ENCODE data around the gene FGFR2. TPM values are rescaled to one million over a fixed set of nuclear protein-coding genes. Genes with fewer than 3 reads are reported as not detected.

FGFR2 gene
- polyA plus RNA-seq (ENCODE audit: insufficient read length in 10 of 10) = 10 to 100 TPM in 2 of 10 donors, 1 to 10 TPM in 3, under 1 TPM in 5; 0.42 to 38.4 (median 1.0) TPM
- long read RNA-seq, donor 1 = 0 reads
- long read RNA-seq, donor 2 = 0 reads
- long read RNA-seq, donor 3 = 0 reads
- long read RNA-seq, donor 4 = 0 reads
- long read RNA-seq, donor 5 = 0 reads
- long read RNA-seq, donor 6 = 0 reads
- long read RNA-seq, donor 7 = 0 reads
- long read RNA-seq, donor 8 = 0 reads
- long read RNA-seq, donor 9 = 0 reads

- DNase-seq = peak; percentile 74 to 93 (median 83)
Measured at GRCh38 chr10:121598263-121599249, at the start of gene FGFR2. Gene FGFR2 (minus strand): TSS chr10:121598444. CDS start chr10:121593817, 4,627 bp downstream.

- no peak for DNase-seq
Measured at GRCh38 chr10:121647401-121647800, 49.2 kb upstream of the FGFR2 start.

GRCh38 chr10:121645696-121646095 lies 47.5 kb upstream of the FGFR2 start:
- DNase-seq = no peak

- no peak for DNase-seq
Measured at GRCh38 chr10:121644501-121644900, 46.3 kb upstream of the FGFR2 start.

GRCh38 chr10:121640266-121640665 lies 42.0 kb upstream of the FGFR2 start:
- no peak for DNase-seq

- no peak for DNase-seq
Measured at GRCh38 chr10:121639416-121639815, 41.2 kb upstream of the FGFR2 start.

GRCh38 chr10:121637437-121637836 lies 39.2 kb upstream of the FGFR2 start:
- no peak for DNase-seq

GRCh38 chr10:121633056-121633455 lies 34.8 kb upstream of the FGFR2 start:
- DNase-seq = no peak

GRCh38 chr10:121631365-121632029 lies 33.3 kb upstream of the FGFR2 start:
- DNase-seq = peak in 2 of 3 donors; percentile 1 to 41

GRCh38 chr10:121628859-121629258 lies 30.6 kb upstream of the FGFR2 start:
- no peak for DNase-seq

- DNase-seq = peak in 2 of 3 donors; percentile 2 to 53
Measured at GRCh38 chr10:121627876-121628581, 29.8 kb upstream of the FGFR2 start.

- DNase-seq = no peak
Measured at GRCh38 chr10:121624836-121625486, 26.7 kb upstream of the FGFR2 start.

GRCh38 chr10:121618906-121619305 lies 20.7 kb upstream of the FGFR2 start:
- no peak for DNase-seq

GRCh38 chr10:121617176-121617575 lies 18.9 kb upstream of the FGFR2 start:
- no peak for DNase-seq

- no peak for DNase-seq
Measured at GRCh38 chr10:121616291-121616690, 18.0 kb upstream of the FGFR2 start.

- DNase-seq = peak in 2 of 3 donors; percentile 46 to 92
Measured at GRCh38 chr10:121615836-121616235, 17.6 kb upstream of the FGFR2 start.

GRCh38 chr10:121615435-121615793 lies 17.2 kb upstream of the FGFR2 start:
- peak; percentile 67 to 95 (median 86) for DNase-seq

GRCh38 chr10:121614613-121615434 lies 16.6 kb upstream of the FGFR2 start:
- DNase-seq = peak in 1 of 3 donors; percentile 51

- no peak for DNase-seq
Measured at GRCh38 chr10:121613456-121613855, 15.2 kb upstream of the FGFR2 start.

All from muscle of back (tissue), 13 donors.